ENCODE data around the gene KIT. TPM values are rescaled to one million over a fixed set of nuclear protein-coding genes. Genes with fewer than 3 reads are reported as not detected.

KIT gene
- total RNA-seq, 3 donors from 2014 or later = 3.0 to 32.8 (median 16.8) TPM

- no peak for ATAC-seq
Measured at GRCh38 chr4:54764476-54764875, 106.7 kb downstream of the KIT start.

GRCh38 chr4:54767376-54767775, 109.6 kb downstream of the KIT start:
- Histone ChIP-seq H3K9me3 (no peaks in the 10 kb centered on the region), H3K4me3 (no peak overlapping the region), H3K36me3 (ENCODE audit: low read depth) (no peaks in the 10 kb centered on the region), H3K4me1 (ENCODE audit: low read depth) (no peaks in the 10 kb centered on the region)
- no peak for DNase-seq
- no peak for TF ChIP-seq CTCF (IDR thresholded peaks at IDR 0.05)
- intact Hi-C loops (cut with DNase I, micrococcal nuclease) = no loop called here
- ATAC-seq = no peak

More at GRCh38 chr4:54764476-54764875, 106.7 kb downstream of the KIT start:
- Histone ChIP-seq H3K9me3 (peaks cover 2% of the 10 kb centered on the region), H3K36me3 (ENCODE audit: low read depth) (no peaks in the 10 kb centered on the region), H3K4me1 (ENCODE audit: low read depth) (no peaks in the 10 kb centered on the region), H3K4me3 (no peak overlapping the region)
- no peak for DNase-seq
- no peak for TF ChIP-seq CTCF (IDR thresholded peaks at IDR 0.05)
- intact Hi-C loops (cut with DNase I, micrococcal nuclease) = no loop called here

GRCh38 chr4:54773022-54773421, 115.3 kb downstream of the KIT start:
- no peaks in the 10 kb centered on the region for H3K4me1 ChIP-seq (ENCODE audit: low read depth)
- no peak for ATAC-seq
- intact Hi-C loops (cut with DNase I, micrococcal nuclease) = no loop called here
- DNase-seq = no peak
- no peaks in the 10 kb centered on the region for H3K36me3 ChIP-seq (ENCODE audit: low read depth)
- H3K9me3 ChIP-seq = no peaks in the 10 kb centered on the region
- TF ChIP-seq CTCF (IDR thresholded peaks at IDR 0.05) = no peak
- H3K4me3 ChIP-seq = no peak overlapping the region

- Histone ChIP-seq H3K4me3 (no peak overlapping the region), H3K4me1 (ENCODE audit: low read depth) (no peaks in the 10 kb centered on the region), H3K36me3 (ENCODE audit: low read depth) (no peaks in the 10 kb centered on the region), H3K9me3 (no peaks in the 10 kb centered on the region)
- no peak for TF ChIP-seq CTCF (IDR thresholded peaks at IDR 0.05)
- intact Hi-C loops (cut with DNase I, micrococcal nuclease) = no loop called here
- DNase-seq (no peak), ATAC-seq (no peak)
Measured at GRCh38 chr4:54779036-54779435, 121.3 kb downstream of the KIT start.

GRCh38 chr4:54779476-54780148, 121.9 kb downstream of the KIT start:
- no peak for TF ChIP-seq CTCF (IDR thresholded peaks at IDR 0.05)
- ATAC-seq (no peak), DNase-seq (no peak)
- Histone ChIP-seq H3K9me3 (no peaks in the 10 kb centered on the region), H3K36me3 (ENCODE audit: low read depth) (no peaks in the 10 kb centered on the region), H3K4me1 (ENCODE audit: low read depth) (no peaks in the 10 kb centered on the region), H3K4me3 (no peak overlapping the region)
- intact Hi-C loops (cut with DNase I, micrococcal nuclease) = no loop called here

GRCh38 chr4:54780149-54780495, 122.4 kb downstream of the KIT start:
- ATAC-seq (no peak), DNase-seq (no peak)
- Histone ChIP-seq H3K9me3 (no peaks in the 10 kb centered on the region), H3K36me3 (ENCODE audit: low read depth) (no peaks in the 10 kb centered on the region), H3K4me3 (no peak overlapping the region), H3K4me1 (ENCODE audit: low read depth) (no peaks in the 10 kb centered on the region)
- no peak for TF ChIP-seq CTCF (IDR thresholded peaks at IDR 0.05)
- intact Hi-C loops (cut with DNase I, micrococcal nuclease) = no loop called here

Measured in mucosa of descending colon (tissue), 3 donors.